ENCODE data around the gene LYPLA2. TPM values are rescaled to one million over a fixed set of nuclear protein-coding genes. Genes with fewer than 3 reads are reported as not detected.

LYPLA2 gene
- total and polyA plus RNA-seq, 2 of the 8 experiments (the other 6 are each of a cell fraction or from before 2014, with no cell fraction given): 138 to 211 TPM

DNA sequence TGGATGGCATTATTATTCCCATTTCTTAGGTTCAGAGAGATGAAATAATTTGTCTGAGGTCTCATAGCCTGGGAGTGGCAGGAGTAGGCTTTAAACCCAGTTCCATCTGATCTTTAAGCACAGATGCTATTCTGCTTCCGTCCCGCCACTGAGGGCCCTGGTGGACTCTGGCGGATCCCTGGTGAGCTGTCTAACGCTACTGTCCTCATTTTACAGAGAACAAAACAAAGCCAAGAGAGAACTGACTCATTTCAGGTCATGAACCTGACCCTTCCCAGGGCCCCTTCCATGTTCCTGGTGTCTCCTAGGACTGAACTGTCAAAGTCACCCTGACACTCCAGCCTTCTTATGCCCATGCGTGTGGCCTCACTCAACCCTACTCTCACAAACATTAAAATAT lies 12.7 kb downstream of the LYPLA2 start (continued):
- TF ChIP-seq, protein P1, sequence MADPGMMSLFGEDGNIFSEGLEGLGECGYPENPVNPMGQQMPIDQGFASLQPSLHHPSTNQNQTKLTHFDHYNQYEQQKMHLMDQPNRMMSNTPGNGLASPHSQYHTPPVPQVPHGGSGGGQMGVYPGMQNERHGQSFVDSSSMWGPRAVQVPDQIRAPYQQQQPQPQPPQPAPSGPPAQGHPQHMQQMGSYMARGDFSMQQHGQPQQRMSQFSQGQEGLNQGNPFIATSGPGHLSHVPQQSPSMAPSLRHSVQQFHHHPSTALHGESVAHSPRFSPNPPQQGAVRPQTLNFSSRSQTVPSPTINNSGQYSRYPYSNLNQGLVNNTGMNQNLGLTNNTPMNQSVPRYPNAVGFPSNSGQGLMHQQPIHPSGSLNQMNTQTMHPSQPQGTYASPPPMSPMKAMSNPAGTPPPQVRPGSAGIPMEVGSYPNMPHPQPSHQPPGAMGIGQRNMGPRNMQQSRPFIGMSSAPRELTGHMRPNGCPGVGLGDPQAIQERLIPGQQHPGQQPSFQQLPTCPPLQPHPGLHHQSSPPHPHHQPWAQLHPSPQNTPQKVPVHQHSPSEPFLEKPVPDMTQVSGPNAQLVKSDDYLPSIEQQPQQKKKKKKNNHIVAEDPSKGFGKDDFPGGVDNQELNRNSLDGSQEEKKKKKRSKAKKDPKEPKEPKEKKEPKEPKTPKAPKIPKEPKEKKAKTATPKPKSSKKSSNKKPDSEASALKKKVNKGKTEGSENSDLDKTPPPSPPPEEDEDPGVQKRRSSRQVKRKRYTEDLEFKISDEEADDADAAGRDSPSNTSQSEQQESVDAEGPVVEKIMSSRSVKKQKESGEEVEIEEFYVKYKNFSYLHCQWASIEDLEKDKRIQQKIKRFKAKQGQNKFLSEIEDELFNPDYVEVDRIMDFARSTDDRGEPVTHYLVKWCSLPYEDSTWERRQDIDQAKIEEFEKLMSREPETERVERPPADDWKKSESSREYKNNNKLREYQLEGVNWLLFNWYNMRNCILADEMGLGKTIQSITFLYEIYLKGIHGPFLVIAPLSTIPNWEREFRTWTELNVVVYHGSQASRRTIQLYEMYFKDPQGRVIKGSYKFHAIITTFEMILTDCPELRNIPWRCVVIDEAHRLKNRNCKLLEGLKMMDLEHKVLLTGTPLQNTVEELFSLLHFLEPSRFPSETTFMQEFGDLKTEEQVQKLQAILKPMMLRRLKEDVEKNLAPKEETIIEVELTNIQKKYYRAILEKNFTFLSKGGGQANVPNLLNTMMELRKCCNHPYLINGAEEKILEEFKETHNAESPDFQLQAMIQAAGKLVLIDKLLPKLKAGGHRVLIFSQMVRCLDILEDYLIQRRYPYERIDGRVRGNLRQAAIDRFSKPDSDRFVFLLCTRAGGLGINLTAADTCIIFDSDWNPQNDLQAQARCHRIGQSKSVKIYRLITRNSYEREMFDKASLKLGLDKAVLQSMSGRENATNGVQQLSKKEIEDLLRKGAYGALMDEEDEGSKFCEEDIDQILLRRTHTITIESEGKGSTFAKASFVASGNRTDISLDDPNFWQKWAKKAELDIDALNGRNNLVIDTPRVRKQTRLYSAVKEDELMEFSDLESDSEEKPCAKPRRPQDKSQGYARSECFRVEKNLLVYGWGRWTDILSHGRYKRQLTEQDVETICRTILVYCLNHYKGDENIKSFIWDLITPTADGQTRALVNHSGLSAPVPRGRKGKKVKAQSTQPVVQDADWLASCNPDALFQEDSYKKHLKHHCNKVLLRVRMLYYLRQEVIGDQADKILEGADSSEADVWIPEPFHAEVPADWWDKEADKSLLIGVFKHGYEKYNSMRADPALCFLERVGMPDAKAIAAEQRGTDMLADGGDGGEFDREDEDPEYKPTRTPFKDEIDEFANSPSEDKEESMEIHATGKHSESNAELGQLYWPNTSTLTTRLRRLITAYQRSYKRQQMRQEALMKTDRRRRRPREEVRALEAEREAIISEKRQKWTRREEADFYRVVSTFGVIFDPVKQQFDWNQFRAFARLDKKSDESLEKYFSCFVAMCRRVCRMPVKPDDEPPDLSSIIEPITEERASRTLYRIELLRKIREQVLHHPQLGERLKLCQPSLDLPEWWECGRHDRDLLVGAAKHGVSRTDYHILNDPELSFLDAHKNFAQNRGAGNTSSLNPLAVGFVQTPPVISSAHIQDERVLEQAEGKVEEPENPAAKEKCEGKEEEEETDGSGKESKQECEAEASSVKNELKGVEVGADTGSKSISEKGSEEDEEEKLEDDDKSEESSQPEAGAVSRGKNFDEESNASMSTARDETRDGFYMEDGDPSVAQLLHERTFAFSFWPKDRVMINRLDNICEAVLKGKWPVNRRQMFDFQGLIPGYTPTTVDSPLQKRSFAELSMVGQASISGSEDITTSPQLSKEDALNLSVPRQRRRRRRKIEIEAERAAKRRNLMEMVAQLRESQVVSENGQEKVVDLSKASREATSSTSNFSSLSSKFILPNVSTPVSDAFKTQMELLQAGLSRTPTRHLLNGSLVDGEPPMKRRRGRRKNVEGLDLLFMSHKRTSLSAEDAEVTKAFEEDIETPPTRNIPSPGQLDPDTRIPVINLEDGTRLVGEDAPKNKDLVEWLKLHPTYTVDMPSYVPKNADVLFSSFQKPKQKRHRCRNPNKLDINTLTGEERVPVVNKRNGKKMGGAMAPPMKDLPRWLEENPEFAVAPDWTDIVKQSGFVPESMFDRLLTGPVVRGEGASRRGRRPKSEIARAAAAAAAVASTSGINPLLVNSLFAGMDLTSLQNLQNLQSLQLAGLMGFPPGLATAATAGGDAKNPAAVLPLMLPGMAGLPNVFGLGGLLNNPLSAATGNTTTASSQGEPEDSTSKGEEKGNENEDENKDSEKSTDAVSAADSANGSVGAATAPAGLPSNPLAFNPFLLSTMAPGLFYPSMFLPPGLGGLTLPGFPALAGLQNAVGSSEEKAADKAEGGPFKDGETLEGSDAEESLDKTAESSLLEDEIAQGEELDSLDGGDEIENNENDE (IDR thresholded peaks at IDR 0.05; ENCODE audit: insufficient replicate concordance, low read length): no peak

Data from H1 (cell line).